Hepatocyte (in vitro differentiated cells): ENCODE measurements around the gene DPP10.

ENCODE experiments used
- CTCF ChIP-seq: fragments of 200-600 bp; sonication (generic); IDR thresholded peaks from 2 replicates; pipeline ENCODE4 v1.5.1; 2016; ENCODE audit warnings: antibody characterized with exemption, mild to moderate bottlenecking; ENCODE audit not compliant: poor library complexity
- EZH2 ChIP-seq: fragments of 200-600 bp; sonication (generic); IDR thresholded peaks from 2 replicates; pipeline ENCODE4 v1.6.1; 2016; ENCODE audit warnings: antibody characterized with exemption, mild to moderate bottlenecking, borderline replicate concordance

GRCh38 chr2:114752425-114752824 is 310.0 kb downstream of the DPP10 start:
- TF ChIP-seq CTCF (no peak), EZH2 (no peak)
